C1 segment of cervical spinal cord (tissue), 14 donors: Measurements from ENCODE around the gene CHST9.
"Not testable (repeated sequence)": the region's sequence is repeated elsewhere in the genome, so short reads cannot be mapped to it uniquely, and the experiment has no call there.

Source experiments
- DNase-seq, 14 donors: peaks; one replicate each; lab custom pipeline; 2025; lab: John Stamatoyannopoulos, UW

Gene CHST9

GRCh38 chr18:27185025-27185763, at the start of gene CHST9:
TSS of gene CHST9 (minus strand) at chr18:27185308. CDS start at chr18:27142809, 42,499 bp downstream.
- peak in 5 of 14 donors; percentile 11 to 50 (median 38) for DNase-seq

GRCh38 chr18:27232355-27232754, 47.2 kb upstream of the CHST9 start:
- DNase-seq: not testable (repeated sequence)

GRCh38 chr18:27231671-27232070, 46.6 kb upstream of the CHST9 start:
- DNase-seq: not testable (repeated sequence)

- DNase-seq: not testable (repeated sequence)
Observed at GRCh38 chr18:27231221-27231620, 46.1 kb upstream of the CHST9 start.

- DNase-seq: no peak
Observed at GRCh38 chr18:27227721-27228120, 42.6 kb upstream of the CHST9 start.

GRCh38 chr18:27226556-27227075, 41.5 kb upstream of the CHST9 start:
- no peak for DNase-seq

GRCh38 chr18:27225947-27226481, 40.9 kb upstream of the CHST9 start:
- no peak for DNase-seq

- DNase-seq: peak in 1 of 14 donors; percentile 1
Observed at GRCh38 chr18:27223526-27224291, 38.6 kb upstream of the CHST9 start.

- DNase-seq: no peak
Observed at GRCh38 chr18:27214831-27215230, 29.7 kb upstream of the CHST9 start.

GRCh38 chr18:27213123-27213717, 28.1 kb upstream of the CHST9 start:
- DNase-seq: no peak

- DNase-seq: no peak
Observed at GRCh38 chr18:27211569-27211968, 26.5 kb upstream of the CHST9 start.

- DNase-seq: no peak
Observed at GRCh38 chr18:27206411-27206810, 21.3 kb upstream of the CHST9 start.

GRCh38 chr18:27202741-27203140, 17.6 kb upstream of the CHST9 start:
- no peak for DNase-seq

GRCh38 chr18:27198036-27198435, 12.9 kb upstream of the CHST9 start:
- DNase-seq: no peak

- DNase-seq: no peak
Observed at GRCh38 chr18:27188309-27188708, 3.2 kb upstream of the CHST9 start.

GRCh38 chr18:27185897-27186296, 789 bp upstream of the CHST9 start:
- DNase-seq: no peak

- peak in 2 of 14 donors; percentile 4 to 12 for DNase-seq
Observed at GRCh38 chr18:27184115-27185024, 738 bp downstream of the CHST9 start.

- DNase-seq: no peak
Observed at GRCh38 chr18:27181726-27182125, 3.4 kb downstream of the CHST9 start.

GRCh38 chr18:27178424-27178823, 6.7 kb downstream of the CHST9 start:
- DNase-seq: no peak

- DNase-seq: no peak
Observed at GRCh38 chr18:27175914-27176313, 9.2 kb downstream of the CHST9 start.

GRCh38 chr18:27175245-27175644, 9.9 kb downstream of the CHST9 start:
- no peak for DNase-seq
